Progenitor cell of endocrine pancreas (in vitro differentiated cells): ENCODE measurements around the gene C5. TPM values are rescaled to one million over a fixed set of nuclear protein-coding genes. Genes with fewer than 3 reads are reported as not detected.

ENCODE experiments used
- DNase-seq: peaks from one replicate; pipeline ENCODE4 v3.0.0; 2021; ENCODE audit warnings: low spot score; ENCODE audit not compliant: unreplicated experiment
- H3K27ac Mint-ChIP-seq: 2 replicates; pipeline ENCODE4 v1.8.0; 2021; ENCODE audit warnings: mild to moderate bottlenecking, moderate library complexity, mixed read lengths
- H3K27me3 Mint-ChIP-seq: 2 replicates; pipeline ENCODE4 v1.8.0; 2021; ENCODE audit warnings: mixed read lengths
- H3K36me3 Mint-ChIP-seq: 2 replicates; pipeline ENCODE4 v1.8.0; 2022; ENCODE audit warnings: mixed read lengths; ENCODE audit not compliant: insufficient read depth
- H3K4me1 Mint-ChIP-seq: 2 replicates; pipeline ENCODE4 v1.8.0; 2021; ENCODE audit warnings: low read depth, mixed read lengths
- H3K4me3 Mint-ChIP-seq: 2 replicates; pipeline ENCODE4 v1.8.0; 2021; ENCODE audit warnings: low read depth, mild to moderate bottlenecking, moderate library complexity, mixed read lengths
- H3K9me3 Mint-ChIP-seq: 2 replicates; pipeline ENCODE4 v1.8.0; 2021; ENCODE audit warnings: low read depth, mixed read lengths
- total RNA-seq: library from RNA; stranded (reverse); gene quantifications from 2 replicates; pipeline ENCODE4 v1.2.1, GENCODE V29; 2021
- TF ChIP-seq, protein P1 (sequence below): fragments of 200-600 bp; sonication (generic); IDR thresholded peaks from one replicate; pipeline ENCODE4 v1.5.0; 2021; ENCODE audit warnings: antibody characterized with exemption, mild to moderate bottlenecking; ENCODE audit not compliant: unreplicated experiment

Gene C5
- total RNA-seq, 1 donor from 2014 or later = 47.1 TPM

DNA sequence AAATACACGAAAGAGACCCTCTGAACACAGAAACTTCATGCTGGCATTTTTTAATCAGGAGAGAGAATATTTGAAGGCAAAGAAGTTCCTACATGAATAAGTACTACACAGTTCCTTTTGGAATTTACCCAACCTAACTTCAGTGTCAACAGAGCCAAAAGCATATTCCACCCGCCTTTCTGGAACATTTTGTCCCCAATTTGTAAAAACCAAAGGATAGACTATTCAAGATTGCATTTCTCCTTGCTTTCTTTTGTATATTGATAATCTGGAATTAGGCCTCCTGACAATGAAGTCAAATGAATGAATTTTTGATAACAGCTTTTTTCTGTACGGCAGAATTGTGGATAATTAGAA lies 84.1 kb downstream of the C5 start:
- peaks cover 15% of the 10 kb centered on the region for H3K36me3 Mint-ChIP-seq
- DNase-seq = no peak
- TF ChIP-seq, protein P1, sequence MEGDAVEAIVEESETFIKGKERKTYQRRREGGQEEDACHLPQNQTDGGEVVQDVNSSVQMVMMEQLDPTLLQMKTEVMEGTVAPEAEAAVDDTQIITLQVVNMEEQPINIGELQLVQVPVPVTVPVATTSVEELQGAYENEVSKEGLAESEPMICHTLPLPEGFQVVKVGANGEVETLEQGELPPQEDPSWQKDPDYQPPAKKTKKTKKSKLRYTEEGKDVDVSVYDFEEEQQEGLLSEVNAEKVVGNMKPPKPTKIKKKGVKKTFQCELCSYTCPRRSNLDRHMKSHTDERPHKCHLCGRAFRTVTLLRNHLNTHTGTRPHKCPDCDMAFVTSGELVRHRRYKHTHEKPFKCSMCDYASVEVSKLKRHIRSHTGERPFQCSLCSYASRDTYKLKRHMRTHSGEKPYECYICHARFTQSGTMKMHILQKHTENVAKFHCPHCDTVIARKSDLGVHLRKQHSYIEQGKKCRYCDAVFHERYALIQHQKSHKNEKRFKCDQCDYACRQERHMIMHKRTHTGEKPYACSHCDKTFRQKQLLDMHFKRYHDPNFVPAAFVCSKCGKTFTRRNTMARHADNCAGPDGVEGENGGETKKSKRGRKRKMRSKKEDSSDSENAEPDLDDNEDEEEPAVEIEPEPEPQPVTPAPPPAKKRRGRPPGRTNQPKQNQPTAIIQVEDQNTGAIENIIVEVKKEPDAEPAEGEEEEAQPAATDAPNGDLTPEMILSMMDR = no peak
- H3K4me3 Mint-ChIP-seq = no peak overlapping the region
- H3K27ac Mint-ChIP-seq = no peak overlapping the region
- H3K9me3 Mint-ChIP-seq = no peaks in the 10 kb centered on the region
- no peaks in the 10 kb centered on the region for H3K4me1 Mint-ChIP-seq
- H3K27me3 Mint-ChIP-seq = no peaks in the 10 kb centered on the region

DNA sequence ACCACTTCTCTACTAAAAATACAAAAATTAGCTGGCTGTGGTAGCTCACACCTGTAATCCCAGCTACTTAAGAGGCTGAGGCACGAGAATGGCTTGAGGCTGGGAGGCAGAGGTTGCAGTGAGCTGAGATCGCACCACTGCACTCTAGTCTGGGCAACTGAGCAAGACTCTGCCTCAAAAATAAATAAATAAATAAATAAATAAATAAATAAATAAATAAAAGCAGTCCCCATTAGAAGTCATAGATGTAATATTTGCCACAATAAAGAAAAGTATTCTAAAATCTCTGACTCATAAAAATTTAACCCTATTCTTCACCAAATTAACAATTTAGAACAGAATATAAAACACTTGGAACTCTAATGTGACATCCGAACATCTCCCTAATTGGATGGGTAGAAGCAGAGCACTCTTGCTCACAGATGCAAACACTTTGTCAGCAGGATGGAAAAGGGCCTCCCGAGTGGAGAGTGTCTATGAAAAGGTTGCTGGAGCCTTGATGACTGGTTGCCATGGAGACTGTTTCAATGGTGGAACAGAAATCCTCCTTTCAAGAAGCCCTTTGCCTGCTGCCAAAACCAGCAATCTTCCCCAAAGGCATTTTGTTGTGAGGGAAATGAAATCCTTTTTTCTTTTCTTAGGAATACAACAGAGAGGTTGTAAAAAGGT lies 84.6 kb downstream of the C5 start:
- Mint-ChIP-seq H3K4me1 (no peaks in the 10 kb centered on the region), H3K36me3 (peaks cover 14% of the 10 kb centered on the region), H3K4me3 (no peak overlapping the region), H3K27ac (no peak overlapping the region), H3K27me3 (no peaks in the 10 kb centered on the region), H3K9me3 (no peaks in the 10 kb centered on the region)
- no peak for DNase-seq
- TF ChIP-seq, protein P1 = no peak

DNA sequence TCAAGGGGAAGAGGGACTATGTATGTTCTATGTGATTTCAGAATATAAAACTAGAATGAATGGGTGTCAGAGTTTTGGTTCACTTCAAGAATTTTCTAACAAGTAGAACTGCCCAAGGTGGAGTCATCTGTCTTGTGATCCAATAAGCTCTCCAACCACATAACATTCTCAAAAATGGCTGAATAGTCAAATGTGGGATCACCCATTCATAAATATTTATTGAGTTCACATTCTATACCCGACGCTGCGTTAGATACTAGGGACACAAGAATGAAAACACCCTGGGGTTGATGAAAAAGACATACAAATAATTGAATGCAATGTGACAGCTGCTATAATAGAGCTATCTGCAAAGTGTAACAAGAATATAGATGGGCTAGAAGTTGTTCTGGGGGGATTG lies 88.1 kb downstream of the C5 start:
- Mint-ChIP-seq H3K4me3 (no peak overlapping the region), H3K4me1 (no peaks in the 10 kb centered on the region), H3K27me3 (no peaks in the 10 kb centered on the region), H3K36me3 (peaks cover 18% of the 10 kb centered on the region), H3K27ac (no peak overlapping the region), H3K9me3 (no peaks in the 10 kb centered on the region)
- no peak for DNase-seq
- TF ChIP-seq, protein P1 = no peak

DNA sequence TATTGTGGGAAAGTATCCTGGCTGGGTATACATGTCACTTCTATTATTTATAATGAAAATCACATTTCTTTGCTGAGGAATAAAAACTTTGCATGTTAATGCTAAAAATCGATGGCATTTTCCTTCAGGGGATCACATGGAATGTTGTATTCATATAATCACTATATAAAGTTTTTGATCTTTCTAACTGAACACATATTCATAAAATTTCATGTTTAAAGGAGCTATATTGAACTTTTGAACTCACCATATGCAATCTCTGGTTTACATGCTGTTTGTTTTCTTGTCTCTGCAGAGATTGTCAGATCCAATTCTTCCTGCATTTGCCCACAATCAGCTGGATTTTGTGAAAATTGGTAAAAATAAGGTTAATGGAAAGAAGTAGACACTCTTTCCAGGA lies 90.1 kb downstream of the C5 start:
- Mint-ChIP-seq H3K4me1 (no peaks in the 10 kb centered on the region), H3K27me3 (no peaks in the 10 kb centered on the region), H3K27ac (no peak overlapping the region), H3K9me3 (no peaks in the 10 kb centered on the region), H3K4me3 (no peak overlapping the region), H3K36me3 (peaks cover 16% of the 10 kb centered on the region)
- TF ChIP-seq, protein P1 = no peak
- no peak for DNase-seq

DNA sequence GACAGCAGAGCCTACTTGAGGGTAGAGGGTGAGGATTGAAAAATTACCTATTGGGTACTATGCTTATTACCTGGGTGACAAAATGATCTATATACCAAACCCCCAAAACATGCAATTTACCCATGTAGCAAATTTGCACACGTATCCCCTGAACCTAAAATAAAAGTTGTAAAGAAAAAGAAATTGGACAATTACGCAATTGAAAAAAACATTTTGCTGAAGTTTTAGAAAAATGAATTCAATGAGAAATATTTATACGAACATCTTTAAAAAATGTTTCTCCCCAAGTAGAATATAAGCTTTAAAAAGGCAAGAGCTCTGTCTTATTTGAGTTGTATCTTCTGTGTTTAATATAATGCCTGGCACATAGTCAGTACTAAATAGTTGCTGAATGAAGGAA lies 93.2 kb downstream of the C5 start:
- Mint-ChIP-seq H3K27ac (no peak overlapping the region), H3K36me3 (peaks cover 9% of the 10 kb centered on the region), H3K4me1 (no peaks in the 10 kb centered on the region), H3K27me3 (no peaks in the 10 kb centered on the region), H3K4me3 (no peak overlapping the region), H3K9me3 (no peaks in the 10 kb centered on the region)
- no peak for DNase-seq
- TF ChIP-seq, protein P1 = no peak
